OCI-LY7 (cell line): ENCODE measurements around the gene KIF7. TPM values are rescaled to one million over a fixed set of nuclear protein-coding genes. Genes with fewer than 3 reads are reported as not detected.

ENCODE experiments used
- BruUV-seq: library from RNA; stranded (reverse); fragments of 400-500 nt; replicated peaks from 2 replicates; lab custom pipeline; 2021; lab: Mats Ljungman, UMichigan
- CTCF ChIA-PET: fragments of 300-600 bp; sonication (Branson Sonifier 250); formaldehyde crosslinking; loops from one replicate; lab custom pipeline; 2022; ENCODE audit warnings: antibody characterized with exemption; ENCODE audit not compliant: unreplicated experiment; lab: Charles Lee
- POLR2A ChIA-PET: fragments of 300-600 bp; sonication (Branson Sonifier 250); formaldehyde crosslinking; loops from one replicate; lab custom pipeline; 2022; ENCODE audit warnings: antibody characterized with exemption; lab: Charles Lee
- DNase-seq: peaks from one replicate; pipeline ENCODE4 v3.0.0-alpha.2; 2015; ENCODE audit warnings: low spot score
- H2AFZ ChIP-seq: fragments of 200-600 bp; sonication (generic), shearing (Covaris generic); 2 replicates; pipeline ENCODE4 v1.6.1; 2014; ENCODE audit warnings: mild to moderate bottlenecking, antibody characterized with exemption, low read length, moderate library complexity
- H3K27ac ChIP-seq: fragments of 200-600 bp; sonication (generic); 2 replicates; pipeline ENCODE4 v1.5.1; 2014; ENCODE audit warnings: mixed run types, low read depth, mild to moderate bottlenecking, moderate library complexity, low read length, inconsistent platforms; ENCODE audit not compliant: poor library complexity, severe bottlenecking
- H3K36me3 ChIP-seq: fragments of 200-600 bp; sonication (generic); 2 replicates; pipeline ENCODE4 v1.6.1; 2014; ENCODE audit warnings: mild to moderate bottlenecking, antibody characterized with exemption, low read length, moderate library complexity, mixed read lengths; ENCODE audit not compliant: insufficient read depth
- H3K4me1 ChIP-seq: fragments of 200-600 bp; sonication (generic); 2 replicates; pipeline ENCODE4 v1.5.1; 2014; ENCODE audit warnings: mild to moderate bottlenecking, low read length; ENCODE audit not compliant: insufficient read depth, poor library complexity, severe bottlenecking
- H3K4me2 ChIP-seq: fragments of 200-600 bp; sonication (generic); 2 replicates; pipeline ENCODE4 v1.6.1; 2014; ENCODE audit warnings: mild to moderate bottlenecking, low read length
- H3K4me3 ChIP-seq: fragments of 200-600 bp; sonication (generic); 2 replicates; pipeline ENCODE4 v1.5.1; 2014; ENCODE audit warnings: mild to moderate bottlenecking, low read depth, low read length; ENCODE audit not compliant: poor library complexity, severe bottlenecking
- H3K79me2 ChIP-seq: fragments of 200-600 bp; sonication (generic); 2 replicates; pipeline ENCODE4 v1.6.1; 2016; ENCODE audit warnings: low read depth, mild to moderate bottlenecking, low read length, moderate library complexity, mixed read lengths; ENCODE audit not compliant: insufficient read depth
- H3K9me2 ChIP-seq: fragments of 200-600 bp; sonication (generic); 2 replicates; pipeline ENCODE4 v1.6.1; 2016; ENCODE audit warnings: mild to moderate bottlenecking, low read length, mixed read lengths; ENCODE audit not compliant: insufficient read depth
- H3K9me3 ChIP-seq: fragments of 200-600 bp; sonication (generic); 2 replicates; pipeline ENCODE4 v1.6.1; 2014; ENCODE audit warnings: mild to moderate bottlenecking, mixed run types, low read length, mixed read lengths
- H4K20me1 ChIP-seq: fragments of 200-600 bp; sonication (generic); 2 replicates; pipeline ENCODE4 v1.6.1; 2014; ENCODE audit warnings: mild to moderate bottlenecking, antibody characterized with exemption, low read length, moderate library complexity, mixed read lengths; ENCODE audit not compliant: insufficient read depth
- EZH2phosphoT487 ChIP-seq: fragments of 200-600 bp; sonication (generic); IDR thresholded peaks from 2 replicates; pipeline ENCODE4 v1.6.1; 2018; ENCODE audit warnings: low read depth, borderline replicate concordance, mild to moderate bottlenecking, mixed run types, antibody characterized with exemption, low read length, moderate library complexity, mixed read lengths
- intact Hi-C: fragments of 100-400 bp; cut with micrococcal nuclease; formaldehyde crosslinking; loops from one replicate; pipeline ENCODE4 v1.10.0; 2022; ENCODE audit not compliant: unreplicated experiment
- total RNA-seq, 2 experiments: library from RNA; depleted of rRNA in 1 of 2; stranded (reverse); fragments of >200 nt in 1 of 2; shearing (Covaris generic) in 1 of 2; gene quantifications; 2 replicates each; pipeline ENCODE4 v1.2.3, GENCODE V29; 2014 to 2022
- TF ChIP-seq, protein P1 (sequence below): fragments of 200-600 bp; sonication (generic); conservative IDR thresholded peaks from 2 replicates; pipeline ENCODE4 v1.5.1; 2014; ENCODE audit warnings: mild to moderate bottlenecking, antibody characterized with exemption, low read length, moderate library complexity, mixed read lengths

Gene KIF7
- total RNA-seq, 2 experiments from 2014 or later, result 0.10 TPM; not detected in 1

DNA sequence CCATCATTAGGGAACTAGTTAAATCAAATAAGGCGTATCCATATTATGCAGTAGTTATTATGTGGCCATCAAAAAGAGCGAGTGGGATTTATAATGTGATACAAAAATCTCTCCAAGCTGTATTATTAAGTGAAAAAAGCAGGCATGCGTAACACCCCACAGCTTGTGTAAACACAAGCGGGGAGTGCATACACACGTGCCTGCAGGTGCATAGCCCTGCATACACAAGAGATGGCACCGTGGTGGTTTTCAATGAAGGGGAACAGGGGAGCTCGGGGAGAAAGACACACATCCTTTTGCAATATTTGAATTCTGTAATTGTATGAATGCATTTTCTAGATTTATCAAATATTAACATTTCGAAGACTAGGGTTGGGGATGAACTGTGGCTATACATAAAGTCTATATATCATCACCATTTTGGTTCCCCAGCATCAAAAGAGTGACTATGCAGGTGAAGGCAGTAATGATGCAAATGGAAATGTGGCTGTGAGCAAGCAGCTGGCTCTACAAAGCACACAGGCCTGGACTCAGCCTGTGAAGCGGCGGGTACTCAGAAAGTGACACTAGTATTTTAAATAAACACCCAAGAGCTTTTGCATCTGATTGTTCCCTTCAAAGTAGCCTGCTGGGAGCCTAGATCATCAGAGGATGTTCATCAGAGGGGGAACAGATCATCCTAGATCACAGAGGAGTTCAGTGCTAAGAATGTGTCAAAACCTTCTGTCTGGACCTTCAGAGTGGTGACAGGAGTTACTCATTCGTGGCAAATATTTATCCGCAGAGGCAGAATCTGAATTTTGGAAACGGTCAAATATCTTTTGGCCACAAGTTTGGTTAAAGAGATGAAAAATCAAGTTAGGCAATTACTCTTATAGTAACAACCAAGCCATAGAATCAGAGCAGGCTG, 9.4 kb upstream of the KIF7 start:
- ChIA-PET CTCF (no interaction called here), POLR2A (interaction anchor here (0.6 to 0.7 kb wide), 2 partner anchors 11 to 90 kb away, joined by 3 read pairs; partner anchors contain the start of gene TICRR)
- no peaks in the 10 kb centered on the region for H3K9me3 ChIP-seq
- no peaks in the 10 kb centered on the region for H3K36me3 ChIP-seq
- H3K4me3 ChIP-seq, result no peak overlapping the region
- intact Hi-C loops, result no loop called here
- no peak overlapping the region for H3K27ac ChIP-seq
- no peaks in the 10 kb centered on the region for H3K79me2 ChIP-seq
- TF ChIP-seq, protein P1, sequence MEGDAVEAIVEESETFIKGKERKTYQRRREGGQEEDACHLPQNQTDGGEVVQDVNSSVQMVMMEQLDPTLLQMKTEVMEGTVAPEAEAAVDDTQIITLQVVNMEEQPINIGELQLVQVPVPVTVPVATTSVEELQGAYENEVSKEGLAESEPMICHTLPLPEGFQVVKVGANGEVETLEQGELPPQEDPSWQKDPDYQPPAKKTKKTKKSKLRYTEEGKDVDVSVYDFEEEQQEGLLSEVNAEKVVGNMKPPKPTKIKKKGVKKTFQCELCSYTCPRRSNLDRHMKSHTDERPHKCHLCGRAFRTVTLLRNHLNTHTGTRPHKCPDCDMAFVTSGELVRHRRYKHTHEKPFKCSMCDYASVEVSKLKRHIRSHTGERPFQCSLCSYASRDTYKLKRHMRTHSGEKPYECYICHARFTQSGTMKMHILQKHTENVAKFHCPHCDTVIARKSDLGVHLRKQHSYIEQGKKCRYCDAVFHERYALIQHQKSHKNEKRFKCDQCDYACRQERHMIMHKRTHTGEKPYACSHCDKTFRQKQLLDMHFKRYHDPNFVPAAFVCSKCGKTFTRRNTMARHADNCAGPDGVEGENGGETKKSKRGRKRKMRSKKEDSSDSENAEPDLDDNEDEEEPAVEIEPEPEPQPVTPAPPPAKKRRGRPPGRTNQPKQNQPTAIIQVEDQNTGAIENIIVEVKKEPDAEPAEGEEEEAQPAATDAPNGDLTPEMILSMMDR, result no peak
- TF ChIP-seq EZH2phosphoT487, result no peak
- no peaks in the 10 kb centered on the region for H3K9me2 ChIP-seq
- H2AFZ ChIP-seq, result no peak overlapping the region
- DNase-seq, result no peak
- H3K4me1 ChIP-seq, result no peaks in the 10 kb centered on the region
- no peaks in the 10 kb centered on the region for H4K20me1 ChIP-seq
- BruUV-seq, result no TSS peak
- no peak overlapping the region for H3K4me2 ChIP-seq

DNA sequence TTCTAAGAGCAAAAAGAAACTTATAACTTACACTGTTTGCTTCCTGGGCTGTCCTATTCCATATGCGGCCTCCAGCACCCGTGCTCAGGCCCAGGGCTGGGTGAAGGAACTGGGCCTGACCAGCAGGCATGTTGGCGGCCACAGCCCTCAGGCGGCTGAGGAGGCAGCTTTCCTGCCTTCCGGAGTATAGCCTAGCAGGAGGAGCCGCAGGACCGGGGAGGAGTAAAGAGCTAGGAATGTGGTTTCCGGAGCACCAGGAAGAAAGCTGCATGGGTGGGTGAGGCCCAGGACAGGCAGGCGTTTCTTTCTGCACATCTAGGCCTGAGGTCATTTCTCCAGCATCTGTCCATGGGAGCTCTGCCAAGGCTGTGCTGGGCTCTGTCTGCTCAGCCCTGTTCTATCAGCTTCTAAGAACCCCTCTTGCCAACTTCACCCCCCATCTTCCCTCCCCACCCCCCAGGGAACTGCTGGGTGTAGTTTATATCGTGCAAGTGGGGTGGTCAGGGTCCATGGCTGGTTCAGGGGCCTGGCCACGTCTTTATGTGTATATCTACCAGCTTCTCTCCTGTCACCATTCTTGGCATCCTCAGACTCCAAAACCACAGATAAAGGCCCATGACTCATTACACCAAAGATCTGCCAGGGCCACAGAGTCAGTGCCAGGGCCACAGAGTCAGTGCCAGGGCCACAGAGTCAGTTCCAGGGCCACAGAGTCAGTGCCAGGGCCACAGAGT, 7.8 kb upstream of the KIF7 start:
- Histone ChIP-seq H3K4me3 (no peak overlapping the region), H3K9me2 (no peaks in the 10 kb centered on the region), H3K9me3 (no peaks in the 10 kb centered on the region), H2AFZ (no peak overlapping the region), H3K79me2 (no peaks in the 10 kb centered on the region), H3K4me1 (no peaks in the 10 kb centered on the region), H3K27ac (no peak overlapping the region), H3K4me2 (no peak overlapping the region), H4K20me1 (no peaks in the 10 kb centered on the region), H3K36me3 (no peaks in the 10 kb centered on the region)
- DNase-seq, result no peak
- TF ChIP-seq, protein P1, result no peak
- no peak for TF ChIP-seq EZH2phosphoT487
- ChIA-PET CTCF (no interaction called here), POLR2A (no interaction called here)
- no TSS peak for BruUV-seq
- intact Hi-C loops, result no loop called here
